Fibroblast of peridontal ligament (primary cell): ENCODE data around the gene UTS2B.

Experiments
- DNase-seq: peaks from one replicate; pipeline ENCODE4 v3.0.0-alpha.2; 2010; ENCODE audit errors: extremely low read depth

UTS2B gene

GRCh38 chr3:191329654-191330529, at the start of gene UTS2B:
TSS of gene UTS2B (minus strand) at chr3:191330526. CDS start at chr3:191282189, 48,337 bp downstream.
- peak; percentile 69 for DNase-seq

- DNase-seq, result peak; percentile 40
These were observed 49.7 kb upstream of the UTS2B start for GRCh38 chr3:191380001-191380400.

GRCh38 chr3:191379446-191379845, 49.1 kb upstream of the UTS2B start:
- no peak for DNase-seq

- no peak for DNase-seq
These were observed 48.0 kb upstream of the UTS2B start for GRCh38 chr3:191378142-191378812.

GRCh38 chr3:191376516-191377141, 46.3 kb upstream of the UTS2B start:
- DNase-seq, result peak; percentile 84

GRCh38 chr3:191373327-191373726, 43.0 kb upstream of the UTS2B start:
- DNase-seq, result no peak

GRCh38 chr3:191372122-191372521, 41.8 kb upstream of the UTS2B start:
- DNase-seq, result no peak

GRCh38 chr3:191369616-191370010, 39.3 kb upstream of the UTS2B start:
- DNase-seq, result peak; percentile 92

- no peak for DNase-seq
These were observed 38.7 kb upstream of the UTS2B start for GRCh38 chr3:191368755-191369615.

GRCh38 chr3:191366675-191367074, 36.3 kb upstream of the UTS2B start:
- DNase-seq, result peak; percentile 44

GRCh38 chr3:191363221-191363620, 32.9 kb upstream of the UTS2B start:
- no peak for DNase-seq

- DNase-seq, result no peak
These were observed 32.3 kb upstream of the UTS2B start for GRCh38 chr3:191362524-191363090.

- no peak for DNase-seq
These were observed 31.7 kb upstream of the UTS2B start for GRCh38 chr3:191362037-191362436.

GRCh38 chr3:191361456-191361855, 31.1 kb upstream of the UTS2B start:
- no peak for DNase-seq

GRCh38 chr3:191360620-191361019, 30.3 kb upstream of the UTS2B start:
- no peak for DNase-seq

- DNase-seq, result no peak
These were observed 28.6 kb upstream of the UTS2B start for GRCh38 chr3:191358929-191359328.

- no peak for DNase-seq
These were observed 27.6 kb upstream of the UTS2B start for GRCh38 chr3:191357909-191358308.

- peak; percentile 48 for DNase-seq
These were observed 26.5 kb upstream of the UTS2B start for GRCh38 chr3:191356631-191357439.

GRCh38 chr3:191355406-191355805, 25.1 kb upstream of the UTS2B start:
- no peak for DNase-seq

- no peak for DNase-seq
These were observed 22.9 kb upstream of the UTS2B start for GRCh38 chr3:191353022-191353777.
